SU-DHL-6 (cell line): ENCODE data around the gene ZFAND3.

Experiments
- H2AFZ ChIP-seq: fragments of 200-600 bp; sonication (generic); 2 replicates; pipeline ENCODE4 v1.6.1; 2014; ENCODE audit warnings: low read depth, mild to moderate bottlenecking, moderate library complexity, mixed read lengths, antibody characterized with exemption, low read length; ENCODE audit not compliant: severe bottlenecking
- H3F3A ChIP-seq: fragments of 200-600 bp; shearing (Covaris generic); 2 replicates; pipeline ENCODE4 v1.6.0; 2016; ENCODE audit warnings: antibody characterized with exemption, mild to moderate bottlenecking; ENCODE audit not compliant: insufficient read depth
- H3K27ac ChIP-seq: fragments of 200-600 bp; sonication (generic); 2 replicates; pipeline ENCODE4 v1.5.1; 2016; ENCODE audit warnings: low read depth, mild to moderate bottlenecking, low read length, moderate library complexity, mixed read lengths
- H3K27me3 ChIP-seq: fragments of 200-600 bp; sonication (generic), shearing (Covaris generic); 2 replicates; pipeline ENCODE4 v1.6.0; 2014; ENCODE audit warnings: mild to moderate bottlenecking, low read length
- H3K36me3 ChIP-seq: fragments of 200-600 bp; sonication (generic); 2 replicates; pipeline ENCODE4 v1.6.1; 2014; ENCODE audit warnings: mild to moderate bottlenecking, low read length, mixed read lengths
- H3K4me2 ChIP-seq: fragments of 300-600, 200-600 bp; shearing (Covaris generic), sonication (generic); 2 replicates; pipeline ENCODE4 v1.6.0; 2014; ENCODE audit warnings: low read length, low read depth, mild to moderate bottlenecking; ENCODE audit not compliant: poor library complexity, severe bottlenecking
- H3K4me3 ChIP-seq: fragments of 200-600 bp; sonication (generic); 2 replicates; pipeline ENCODE4 v1.5.1; 2014; ENCODE audit warnings: antibody characterized with exemption, low read length, mild to moderate bottlenecking, mixed read lengths; ENCODE audit not compliant: insufficient read depth, poor library complexity, severe bottlenecking
- H3K79me2 ChIP-seq: fragments of 200-600 bp; sonication (generic); 2 replicates; pipeline ENCODE4 v1.6.1; 2014; ENCODE audit warnings: mild to moderate bottlenecking, low read length, moderate library complexity; ENCODE audit not compliant: insufficient read depth
- H3K9ac ChIP-seq: fragments of 200-600 bp; sonication (generic); 2 replicates; pipeline ENCODE4 v1.7.0; 2014; ENCODE audit warnings: mild to moderate bottlenecking, low read length
- H3K9me2 ChIP-seq: fragments of 200-600 bp; sonication (generic); replicated peaks from 2 replicates; pipeline ENCODE4 v1.6.1; 2014; ENCODE audit warnings: low read length; ENCODE audit not compliant: insufficient read depth
- H3K9me3 ChIP-seq: fragments of 200-600 bp; sonication (generic); 2 replicates; pipeline ENCODE4 v1.6.1; 2014; ENCODE audit warnings: low read length, mixed read lengths; ENCODE audit not compliant: insufficient read depth
- H4K20me1 ChIP-seq: fragments of 200-600 bp; sonication (generic); 2 replicates; pipeline ENCODE4 v1.6.1; 2014; ENCODE audit warnings: low read depth, mild to moderate bottlenecking, antibody characterized with exemption, low read length, moderate library complexity, mixed read lengths
- EZH2phosphoT487 ChIP-seq: fragments of 200-600 bp; sonication (generic), shearing (Covaris generic); conservative IDR thresholded peaks from 2 replicates; pipeline ENCODE4 v1.6.1; 2018; ENCODE audit warnings: mild to moderate bottlenecking, antibody characterized with exemption, low read length, moderate library complexity, mixed read lengths
- TF ChIP-seq, protein P1 (sequence below): fragments of 200-600 bp; sonication (generic); IDR thresholded peaks from one replicate; pipeline ENCODE4 v1.5.1; 2017; ENCODE audit warnings: antibody characterized with exemption, mild to moderate bottlenecking, low read length, moderate library complexity; ENCODE audit not compliant: insufficient read depth, poor library complexity, severe bottlenecking

Gene ZFAND3

DNA sequence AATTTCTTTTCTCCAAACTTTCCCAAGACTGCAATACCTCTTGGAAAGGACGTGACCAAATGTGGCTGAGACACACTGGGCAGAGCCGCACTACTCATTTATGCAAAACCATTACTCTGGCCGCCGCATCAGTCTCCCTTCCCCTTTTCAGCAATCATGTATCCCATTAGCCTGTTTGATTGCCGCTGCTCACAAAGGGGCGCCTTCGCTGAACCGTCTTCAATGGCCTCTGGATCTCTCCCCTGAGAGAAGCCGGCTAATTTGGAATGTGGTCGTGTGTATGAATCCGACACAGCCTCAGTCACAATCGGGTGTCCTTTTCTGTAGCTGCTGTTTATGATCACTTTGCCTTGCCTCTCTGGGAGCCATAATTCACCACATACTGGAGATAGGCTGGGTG lies 361.1 kb downstream of the ZFAND3 start:
- Histone ChIP-seq H3K4me3 (no peak overlapping the region), H3K27ac (no peak overlapping the region), H3F3A (no peaks in the 10 kb centered on the region), H3K79me2 (no peaks in the 10 kb centered on the region), H3K9me3 (no peaks in the 10 kb centered on the region), H3K9me2 (no peaks in the 10 kb centered on the region), H4K20me1 (no peaks in the 10 kb centered on the region), H3K9ac (no peak overlapping the region), H3K27me3 (no peaks in the 10 kb centered on the region), H3K36me3 (no peaks in the 10 kb centered on the region), H2AFZ (no peak overlapping the region), H3K4me2 (no peak overlapping the region)
- no peak for TF ChIP-seq EZH2phosphoT487
- TF ChIP-seq, protein P1, sequence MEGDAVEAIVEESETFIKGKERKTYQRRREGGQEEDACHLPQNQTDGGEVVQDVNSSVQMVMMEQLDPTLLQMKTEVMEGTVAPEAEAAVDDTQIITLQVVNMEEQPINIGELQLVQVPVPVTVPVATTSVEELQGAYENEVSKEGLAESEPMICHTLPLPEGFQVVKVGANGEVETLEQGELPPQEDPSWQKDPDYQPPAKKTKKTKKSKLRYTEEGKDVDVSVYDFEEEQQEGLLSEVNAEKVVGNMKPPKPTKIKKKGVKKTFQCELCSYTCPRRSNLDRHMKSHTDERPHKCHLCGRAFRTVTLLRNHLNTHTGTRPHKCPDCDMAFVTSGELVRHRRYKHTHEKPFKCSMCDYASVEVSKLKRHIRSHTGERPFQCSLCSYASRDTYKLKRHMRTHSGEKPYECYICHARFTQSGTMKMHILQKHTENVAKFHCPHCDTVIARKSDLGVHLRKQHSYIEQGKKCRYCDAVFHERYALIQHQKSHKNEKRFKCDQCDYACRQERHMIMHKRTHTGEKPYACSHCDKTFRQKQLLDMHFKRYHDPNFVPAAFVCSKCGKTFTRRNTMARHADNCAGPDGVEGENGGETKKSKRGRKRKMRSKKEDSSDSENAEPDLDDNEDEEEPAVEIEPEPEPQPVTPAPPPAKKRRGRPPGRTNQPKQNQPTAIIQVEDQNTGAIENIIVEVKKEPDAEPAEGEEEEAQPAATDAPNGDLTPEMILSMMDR = no peak

DNA sequence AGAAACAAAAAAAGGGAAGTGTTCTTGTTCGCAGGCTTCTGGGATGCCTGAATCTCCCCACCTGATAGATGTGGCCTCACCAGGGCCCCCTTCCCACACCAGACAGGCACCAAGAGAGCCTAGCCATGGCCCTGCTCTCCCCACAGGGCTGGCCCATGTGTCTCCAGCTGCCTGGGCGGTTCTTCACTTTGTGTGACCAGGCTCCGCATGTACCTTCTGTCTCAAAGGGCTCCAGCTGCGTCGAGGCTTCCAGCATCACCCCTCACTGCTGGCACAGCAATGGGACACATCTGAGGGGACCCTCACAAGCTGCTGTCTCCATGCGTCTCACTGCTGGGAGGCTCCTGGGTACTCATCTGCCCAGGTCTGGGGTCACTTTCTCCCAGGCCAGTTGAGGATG lies 362.9 kb downstream of the ZFAND3 start:
- Histone ChIP-seq H3K9me2 (no peaks in the 10 kb centered on the region), H3K36me3 (no peaks in the 10 kb centered on the region), H4K20me1 (no peaks in the 10 kb centered on the region)

DNA sequence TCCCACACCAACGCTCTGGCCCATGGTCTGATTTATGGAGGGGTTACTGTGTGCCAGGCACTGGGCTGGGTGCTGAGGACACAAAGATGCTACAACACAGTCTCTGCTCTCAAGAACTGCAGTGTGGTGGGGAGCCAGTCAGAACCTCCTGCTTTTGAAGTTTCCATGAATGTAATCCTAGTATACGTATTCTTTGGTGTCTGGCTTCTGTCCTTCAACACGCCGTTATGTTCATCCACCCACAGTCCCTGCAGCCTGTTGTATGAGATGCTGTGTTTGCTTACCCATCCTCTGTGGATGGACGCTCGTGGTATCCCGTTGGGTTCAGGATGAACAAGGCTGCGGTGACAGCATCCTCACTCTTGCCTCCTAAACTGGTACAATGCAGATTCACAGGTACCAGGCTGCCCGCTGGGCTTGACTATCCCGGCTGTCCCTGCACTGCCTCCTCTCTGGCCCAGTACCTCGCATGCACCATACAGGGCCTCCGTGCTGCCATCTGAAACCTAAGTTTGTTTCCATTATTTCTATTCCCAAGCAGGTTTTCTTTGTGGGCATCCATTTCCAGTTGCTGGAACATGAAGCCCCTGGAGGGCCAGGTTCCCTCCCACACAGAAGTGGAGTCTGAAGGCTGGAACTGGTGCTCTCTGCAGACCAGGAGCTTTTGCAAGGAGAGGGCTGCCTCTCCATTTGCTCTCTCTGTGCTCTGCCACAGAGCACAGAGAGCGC lies 364.5 kb downstream of the ZFAND3 start:
- Histone ChIP-seq H3K9me3 (no peaks in the 10 kb centered on the region), H3K79me2 (no peaks in the 10 kb centered on the region), H3K9ac (no peak overlapping the region), H3K4me2 (no peak overlapping the region), H3K36me3 (no peaks in the 10 kb centered on the region), H3K27me3 (no peaks in the 10 kb centered on the region), H3K4me3 (no peak overlapping the region), H4K20me1 (no peaks in the 10 kb centered on the region), H3F3A (no peaks in the 10 kb centered on the region), H3K27ac (no peak overlapping the region), H2AFZ (no peak overlapping the region), H3K9me2 (no peaks in the 10 kb centered on the region)
- TF ChIP-seq EZH2phosphoT487 = no peak
- TF ChIP-seq, protein P1 = no peak

More for the DNA sequence above, 362.9 kb downstream of the ZFAND3 start:
- no peaks in the 10 kb centered on the region for H3F3A ChIP-seq
- no peaks in the 10 kb centered on the region for H3K27me3 ChIP-seq
- H3K4me2 ChIP-seq = no peak overlapping the region
- no peak for TF ChIP-seq EZH2phosphoT487
- TF ChIP-seq, protein P1 = no peak
- H3K27ac ChIP-seq = no peak overlapping the region
- H3K9me3 ChIP-seq = no peaks in the 10 kb centered on the region
- no peak overlapping the region for H2AFZ ChIP-seq
- H3K79me2 ChIP-seq = no peaks in the 10 kb centered on the region
- H3K4me3 ChIP-seq = no peak overlapping the region
- H3K9ac ChIP-seq = no peak overlapping the region
